ENCODE data around the gene KIF26B.

DNA sequence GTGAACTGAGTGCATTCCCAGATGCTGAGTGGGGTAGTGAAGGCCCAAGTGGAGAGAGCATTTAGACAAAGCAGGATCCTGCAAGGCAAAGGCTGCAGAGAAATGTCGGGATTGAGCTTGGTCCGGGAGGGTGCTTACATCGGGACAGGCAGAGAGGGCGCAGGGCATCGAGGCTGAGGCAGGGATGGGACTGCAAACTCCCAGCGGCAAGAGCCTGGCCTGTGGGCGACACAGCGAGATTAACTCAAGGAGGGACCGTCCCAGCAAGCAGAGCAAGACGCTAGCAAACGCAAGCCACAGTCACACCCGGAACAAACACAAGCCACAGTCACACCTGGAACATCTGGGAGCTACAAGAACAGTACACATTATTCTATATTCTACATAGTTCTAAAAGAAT lies 537.5 kb downstream of the KIF26B start:
- TF ChIP-seq, protein P1, sequence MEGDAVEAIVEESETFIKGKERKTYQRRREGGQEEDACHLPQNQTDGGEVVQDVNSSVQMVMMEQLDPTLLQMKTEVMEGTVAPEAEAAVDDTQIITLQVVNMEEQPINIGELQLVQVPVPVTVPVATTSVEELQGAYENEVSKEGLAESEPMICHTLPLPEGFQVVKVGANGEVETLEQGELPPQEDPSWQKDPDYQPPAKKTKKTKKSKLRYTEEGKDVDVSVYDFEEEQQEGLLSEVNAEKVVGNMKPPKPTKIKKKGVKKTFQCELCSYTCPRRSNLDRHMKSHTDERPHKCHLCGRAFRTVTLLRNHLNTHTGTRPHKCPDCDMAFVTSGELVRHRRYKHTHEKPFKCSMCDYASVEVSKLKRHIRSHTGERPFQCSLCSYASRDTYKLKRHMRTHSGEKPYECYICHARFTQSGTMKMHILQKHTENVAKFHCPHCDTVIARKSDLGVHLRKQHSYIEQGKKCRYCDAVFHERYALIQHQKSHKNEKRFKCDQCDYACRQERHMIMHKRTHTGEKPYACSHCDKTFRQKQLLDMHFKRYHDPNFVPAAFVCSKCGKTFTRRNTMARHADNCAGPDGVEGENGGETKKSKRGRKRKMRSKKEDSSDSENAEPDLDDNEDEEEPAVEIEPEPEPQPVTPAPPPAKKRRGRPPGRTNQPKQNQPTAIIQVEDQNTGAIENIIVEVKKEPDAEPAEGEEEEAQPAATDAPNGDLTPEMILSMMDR (IDR thresholded peaks at IDR 0.05), result no peak
- TF ChIP-seq POLR2A (IDR thresholded peaks at IDR 0.05), result no peak

Data from tibial nerve (tissue), 3 donors.